GM23338 (cell line): Measurements from ENCODE around the gene ARHGAP28.

Experiments used
- CTCF ChIP-seq, 2 experiments: fragments of 200-600 bp in 1 of 2; sonication (generic) in 1 of 2; conservative IDR thresholded peaks; 2 replicates each; pipeline versions ENCODE4 v1.5.1 to v1.6.1; 2016 to 2017; ENCODE audit warnings: antibody characterized with exemption in 2 of 2, low read depth in 2 of 2, mild to moderate bottlenecking in 2 of 2, moderate library complexity in 1 of 2
- ETS1 ChIP-seq: IDR thresholded peaks from 2 replicates; pipeline ENCODE4 v1.6.1; 2016; ENCODE audit warnings: antibody characterized with exemption
- EZH2 ChIP-seq: fragments of 200-600 bp; sonication (generic); IDR thresholded peaks from one replicate; pipeline ENCODE4 v1.8.0; 2017; ENCODE audit warnings: antibody characterized with exemption, mild to moderate bottlenecking, low read depth; ENCODE audit not compliant: unreplicated experiment
- EZH2phosphoT487 ChIP-seq: fragments of 200-600 bp; sonication (generic); IDR thresholded peaks from one replicate; pipeline ENCODE4 v1.8.1; 2018; ENCODE audit warnings: antibody characterized with exemption; ENCODE audit not compliant: unreplicated experiment
- POLR2AphosphoS5 ChIP-seq: IDR thresholded peaks from 2 replicates; pipeline ENCODE4 v1.6.1; 2016; ENCODE audit warnings: antibody characterized with exemption, low read depth
- REST ChIP-seq: IDR thresholded peaks from one replicate; pipeline ENCODE4 v1.6.1; 2018; ENCODE audit warnings: antibody characterized with exemption; ENCODE audit not compliant: unreplicated experiment

- TF ChIP-seq REST (no peak), CTCF (conservative IDR thresholded peaks at IDR 0.05; ENCODE audit: low read depth in 2 of 2) (no peak), POLR2AphosphoS5 (no peak), EZH2phosphoT487 (no peak), ETS1 (no peak), EZH2 (no peak)
Measured at GRCh38 chr18:6961331-6961730, 231.8 kb downstream of the ARHGAP28 start.
